HepG2 (cell line): ENCODE data around the gene TLCD3A. TPM values are rescaled to one million over a fixed set of nuclear protein-coding genes. Genes with fewer than 3 reads are reported as not detected.

ENCODE experiments used
- ATF5 ChIP-seq: sonication (generic); formaldehyde crosslinking; IDR thresholded peaks from 2 replicates; pipeline ENCODE4 v1.4.0; 2020; ENCODE audit warnings: mild to moderate bottlenecking, low read depth, missing genetic modification reagents
- ATRX ChIP-seq: sonication (generic); formaldehyde crosslinking; IDR thresholded peaks from 2 replicates; pipeline ENCODE4 v1.4.0; 2020; ENCODE audit warnings: missing genetic modification reagents, borderline replicate concordance
- CAMTA2 ChIP-seq: sonication (generic); formaldehyde crosslinking; IDR thresholded peaks from 2 replicates; pipeline ENCODE4 v1.4.0; 2020; ENCODE audit warnings: mild to moderate bottlenecking, missing genetic modification reagents, borderline replicate concordance
- CENPT ChIP-seq: sonication (generic); formaldehyde crosslinking; IDR thresholded peaks from 2 replicates; pipeline ENCODE4 v1.8.0; 2022; ENCODE audit warnings: low read depth, mild to moderate bottlenecking, moderate library complexity, missing genetic modification reagents
- E2F5 ChIP-seq: sonication (generic); formaldehyde crosslinking; conservative IDR thresholded peaks from 2 replicates; pipeline ENCODE4 v1.4.0; 2020; ENCODE audit warnings: missing genetic modification reagents
- GMEB2 ChIP-seq: IDR thresholded peaks from 2 replicates; pipeline ENCODE4 v1.6.1; 2016; ENCODE audit warnings: missing biosample characterization, missing genetic modification reagents, low read depth
- IKZF5 ChIP-seq: IDR thresholded peaks from 2 replicates; pipeline ENCODE4 v1.6.1; 2018; ENCODE audit warnings: missing genetic modification reagents, mild to moderate bottlenecking, missing compliant biosample characterization
- KDM3A ChIP-seq: IDR thresholded peaks from 2 replicates; pipeline ENCODE4 v1.6.1; 2018; ENCODE audit warnings: low read depth, missing compliant biosample characterization
- KLF6 ChIP-seq: IDR thresholded peaks from 2 replicates; pipeline ENCODE4 v1.8.0; 2016; ENCODE audit warnings: missing biosample characterization, missing genetic modification reagents
- PCBP2 ChIP-seq: fragments of 200-400 bp; formaldehyde crosslinking; optimal IDR thresholded peaks from 2 replicates; pipeline ENCODE3; 2018; ENCODE audit warnings: low read length, low read depth; ENCODE audit not compliant: poor library complexity, severe bottlenecking
- RBFOX2 ChIP-seq: fragments of 200-400 bp; formaldehyde crosslinking; IDR thresholded peaks from 2 replicates; pipeline ENCODE4 v1.6.1; 2017; ENCODE audit warnings: low read depth, mild to moderate bottlenecking, low read length
- TIGD3 ChIP-seq: sonication (generic); formaldehyde crosslinking; IDR thresholded peaks from 2 replicates; pipeline ENCODE4 v1.5.1; 2020; ENCODE audit warnings: mild to moderate bottlenecking, missing genetic modification reagents, borderline replicate concordance
- U2AF2 ChIP-seq: fragments of 200-400 bp; formaldehyde crosslinking; IDR thresholded peaks from 2 replicates; pipeline ENCODE4 v1.6.1; 2017; ENCODE audit warnings: low read depth, mild to moderate bottlenecking, low read length
- USF2 ChIP-seq, 2 experiments: sonication (generic) in 1 of 2; formaldehyde crosslinking in 1 of 2; IDR thresholded peaks; 2 replicates each; pipeline versions ENCODE4 v1.5.1 to v1.6.1; 2011 to 2020; ENCODE audit warnings: borderline replicate concordance in 1 of 2, low read depth in 1 of 2, low read length in 1 of 2, mild to moderate bottlenecking in 1 of 2, missing genetic modification reagents in 1 of 2, moderate library complexity in 1 of 2
- ZBTB39 ChIP-seq: sonication (generic); formaldehyde crosslinking; IDR thresholded peaks from 2 replicates; pipeline ENCODE4 v1.5.0; 2020; ENCODE audit warnings: missing genetic modification reagents
- ZNF225 ChIP-seq: sonication (generic); formaldehyde crosslinking; IDR thresholded peaks from 2 replicates; pipeline ENCODE4 v1.4.0; 2020; ENCODE audit warnings: mild to moderate bottlenecking, missing genetic modification reagents
- ZNF468 ChIP-seq: sonication (generic); formaldehyde crosslinking; IDR thresholded peaks from 2 replicates; pipeline ENCODE4 v1.8.0; 2022; ENCODE audit warnings: mild to moderate bottlenecking, moderate library complexity, missing genetic modification reagents
- ZNF891 ChIP-seq: sonication (generic); formaldehyde crosslinking; IDR thresholded peaks from 2 replicates; pipeline ENCODE4 v1.5.0; 2020; ENCODE audit warnings: mild to moderate bottlenecking, missing genetic modification reagents
- polyA plus RNA-seq, 8 experiments: library from polyadenylated mRNA; depleted of rRNA in 3 of 8; stranded (reverse) in 7 of 8; unstranded in 1 of 8; fragments of >200 nt; fragmentation: Illumina TruSeq in 4 of 8; extraction: Trizol in 4 of 8; gene quantifications; 2 replicates each; pipeline versions ENCODE4 v1.2.1 to v1.2.3, GENCODE V29; 2011 to 2016; ENCODE audit warnings: low read depth in 4 of 8, missing spikeins in 1 of 8, mixed read lengths in 1 of 8; ENCODE audit not compliant: insufficient read depth in 1 of 8
- total RNA-seq, 5 experiments: library from RNA; depleted of rRNA; stranded (reverse); fragments of >200 nt; fragmentation: Illumina TruSeq; extraction: Trizol; gene quantifications; 2 replicates each; pipeline ENCODE4 v1.2.3, GENCODE V29; 2016; ENCODE audit warnings: low read depth in 1 of 5

Gene TLCD3A
- total and polyA plus RNA-seq, 2 of the 13 experiments (the other 11 are each of a cell fraction or from before 2014, with no cell fraction given), result 25.2 to 46.6 TPM

GRCh38 chr17:751269-752001, 19.0 kb downstream of the TLCD3A start (continued):
- TF ChIP-seq RBFOX2, result no peak
- TF ChIP-seq ATF5 (CRISPR knock-in tag), result no peak
- no peak for TF ChIP-seq CAMTA2
- no peak for TF ChIP-seq PCBP2
- TF ChIP-seq ZBTB39 (CRISPR knock-in tag), result no peak
- no peak; the same call in 1 of the 2 replicates for TF ChIP-seq IKZF5 (CRISPR knock-in tag)
- no peak for TF ChIP-seq E2F5
- TF ChIP-seq KDM3A (CRISPR knock-in tag), result no peak
- no peak for TF ChIP-seq CENPT (CRISPR knock-in tag)
- no peak for TF ChIP-seq U2AF2
- TF ChIP-seq ZNF891 (CRISPR knock-in tag), result no peak
- TF ChIP-seq USF2 (IDR thresholded peaks at IDR 0.05; ENCODE audit: low read depth, low read length), result no peak
- TF ChIP-seq USF2 (CRISPR knock-in tag; IDR thresholded peaks at IDR 0.05; ENCODE audit: borderline replicate concordance), result no peak
- no peak for TF ChIP-seq TIGD3
- no peak for TF ChIP-seq GMEB2 (CRISPR knock-in tag)
- no peak for TF ChIP-seq ATRX (CRISPR knock-in tag)
- TF ChIP-seq ZNF468 (CRISPR knock-in tag), result 0 out of 2 replicates have a peak, but pooled peaks have one; percentile 18
- no peak for TF ChIP-seq ZNF225
- TF ChIP-seq KLF6, result no peak
